HG02981 (cell line): ENCODE measurements around the gene ITM2C.

ENCODE experiments used
- ATAC-seq: cut with Tn5 transposase; IDR thresholded peaks from one replicate; pipeline ENCODE4 v1.9.1; 2021; ENCODE audit warnings: mild to moderate bottlenecking, moderate library complexity; ENCODE audit not compliant: unreplicated experiment

ITM2C gene

DNA sequence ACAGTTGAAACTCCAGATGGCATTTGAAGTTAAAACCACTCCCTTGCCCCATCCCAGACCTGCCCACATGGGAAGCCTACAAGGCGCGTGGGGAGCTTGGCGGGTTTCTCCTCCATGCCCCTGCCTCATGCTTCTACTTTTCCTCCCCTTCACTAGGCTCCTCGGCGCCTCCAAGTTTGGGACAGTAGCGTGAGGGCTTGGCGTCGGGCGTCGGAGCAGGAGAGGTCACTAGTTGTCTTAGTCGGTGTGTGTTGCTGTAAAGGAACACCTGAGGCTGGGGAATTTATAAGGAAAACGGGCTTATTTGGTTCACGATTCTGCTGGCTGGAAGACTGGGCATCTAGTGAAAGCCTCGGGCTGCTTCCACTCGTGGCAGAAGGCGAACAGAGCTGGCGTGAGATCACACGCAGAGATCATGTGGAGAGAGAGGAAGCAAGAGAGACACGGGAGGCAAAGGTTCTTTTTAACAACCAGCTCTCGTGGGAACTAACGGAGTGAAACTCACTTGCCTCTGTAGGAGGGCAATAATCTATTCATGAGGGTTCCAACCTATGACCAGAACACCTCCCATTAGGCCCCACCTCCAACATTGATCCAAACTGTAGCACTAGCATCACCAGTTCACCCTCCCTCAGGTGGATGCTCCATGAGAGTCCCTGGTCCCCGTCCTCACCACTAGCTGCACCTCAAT, 25.3 kb downstream of the ITM2C start:
- no peak for ATAC-seq

DNA sequence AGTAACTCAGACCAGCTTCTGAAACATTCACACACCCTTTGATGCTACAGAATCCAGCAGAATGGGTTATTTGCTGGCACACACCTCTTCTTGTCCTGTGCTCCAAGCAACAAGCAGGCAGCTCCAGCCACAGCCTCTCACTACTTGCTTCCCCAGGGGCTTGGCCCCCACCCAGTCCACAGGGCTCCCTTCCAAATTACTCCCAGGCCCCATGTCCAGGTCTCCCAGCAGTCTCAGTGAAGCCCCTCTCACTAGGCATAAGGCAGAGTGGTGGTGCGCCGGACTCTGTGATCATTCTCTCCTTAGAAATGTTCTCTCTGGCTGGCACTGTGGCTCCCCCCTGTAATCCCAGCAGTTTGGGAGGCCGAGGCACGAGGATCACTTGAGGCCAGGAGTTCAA, 25.9 kb downstream of the ITM2C start:
- no peak for ATAC-seq

DNA sequence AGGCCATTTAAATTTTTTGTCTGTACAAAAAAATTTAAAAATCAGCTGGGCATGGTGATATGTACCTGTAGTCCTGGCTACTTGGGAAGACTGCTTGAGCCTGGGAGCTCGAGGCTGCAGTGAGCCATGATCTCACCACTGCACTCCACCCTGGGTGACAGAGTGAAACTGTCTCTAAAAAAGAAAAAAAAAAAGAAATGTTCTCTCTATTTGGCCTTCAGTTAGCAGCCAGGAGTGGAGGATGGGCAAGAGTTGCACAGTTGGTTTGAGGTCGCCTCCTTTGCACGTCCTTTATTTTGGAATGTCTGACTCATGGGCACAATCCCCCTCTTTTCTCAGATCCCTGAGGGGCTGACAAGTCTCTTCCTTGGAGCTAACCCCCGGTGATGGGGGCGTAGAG, 26.3 kb downstream of the ITM2C start:
- no peak for ATAC-seq

GRCh38 chr2:230891509-230891908, 26.8 kb downstream of the ITM2C start:
- no peak for ATAC-seq

- ATAC-seq: no peak
Observed at GRCh38 chr2:230893338-230893737, 28.6 kb downstream of the ITM2C start.

DNA sequence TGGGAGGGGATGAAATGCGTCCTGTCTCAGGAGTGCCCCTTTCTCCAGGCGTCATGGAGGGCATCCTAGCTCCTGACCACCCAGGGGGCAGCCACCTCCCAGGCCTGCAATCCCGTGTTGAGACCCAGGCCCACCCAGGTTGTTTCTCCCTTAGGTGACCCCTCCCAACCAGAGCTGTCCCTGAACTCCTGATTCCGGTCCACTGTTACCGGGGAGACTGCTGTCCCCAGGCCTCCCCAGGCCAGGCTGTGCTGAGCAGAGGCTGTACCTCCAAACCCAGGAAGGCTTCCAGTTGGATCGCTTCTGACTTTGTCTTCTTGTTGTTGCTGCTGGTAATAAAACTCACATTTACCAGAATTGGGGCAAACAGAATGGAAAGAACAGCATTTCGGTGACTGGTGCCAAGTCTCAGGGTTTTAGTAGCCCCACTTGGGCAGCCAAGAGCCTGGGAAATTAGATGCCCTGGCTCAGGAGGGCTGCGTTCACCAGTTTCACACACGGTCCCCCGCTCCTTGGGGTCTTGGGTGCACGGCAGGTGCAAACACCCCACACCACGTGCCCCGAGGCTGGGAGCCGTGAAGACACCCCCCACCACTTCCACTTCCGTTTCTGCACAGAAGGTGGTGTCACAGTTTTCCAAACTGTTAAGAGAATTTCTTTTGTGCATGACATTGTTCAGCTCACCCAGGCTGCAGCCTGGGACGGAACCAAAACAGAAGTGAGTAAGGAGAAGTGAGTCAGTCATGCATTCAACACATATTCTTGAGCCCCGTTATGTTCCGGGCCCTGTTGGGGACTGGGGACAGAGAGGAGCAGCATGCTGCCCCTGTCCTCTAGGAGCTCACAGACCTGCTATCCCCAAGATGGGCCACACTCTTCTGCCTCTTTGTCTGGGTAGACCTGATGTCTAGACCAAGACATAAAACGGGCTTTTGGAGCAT, 29.4 kb downstream of the ITM2C start:
- ATAC-seq: no peak

DNA sequence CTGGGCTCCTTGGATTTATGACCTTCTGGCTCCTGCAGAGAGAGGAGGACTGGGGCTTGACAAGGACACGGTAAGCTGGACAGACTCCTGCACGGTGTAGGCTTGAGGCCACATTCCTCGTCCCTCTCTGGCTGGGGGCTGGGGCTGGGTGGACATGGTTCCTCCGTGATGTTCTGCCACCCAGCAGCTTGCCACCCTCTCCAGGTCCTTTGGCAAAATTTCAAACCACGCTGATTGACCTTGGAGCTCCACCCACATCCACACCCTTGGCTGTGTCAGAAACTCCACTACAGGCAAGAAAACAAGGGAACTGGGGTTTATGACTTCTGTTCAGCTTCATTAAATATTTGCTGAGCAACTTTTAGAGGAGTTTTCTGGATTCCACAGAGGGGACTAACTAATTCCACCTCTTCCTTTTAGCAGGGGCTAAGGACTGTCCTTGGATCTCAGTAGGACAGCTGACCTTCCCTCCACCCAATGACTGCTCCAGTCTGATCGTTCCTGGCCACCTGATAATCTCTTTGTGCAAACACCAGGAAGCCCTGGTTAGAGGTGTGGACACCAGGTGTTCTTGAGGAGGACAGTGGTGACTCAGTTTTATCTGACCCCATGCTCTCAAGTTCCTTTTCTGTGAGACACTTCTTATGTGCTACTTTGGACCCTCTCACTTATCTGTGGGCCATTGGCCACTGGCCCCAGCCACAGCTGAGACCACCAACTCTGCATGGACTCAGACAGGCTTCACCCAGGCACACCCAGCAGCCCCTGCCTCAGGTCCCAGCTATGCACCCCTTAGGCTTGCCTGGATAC, 31.0 kb downstream of the ITM2C start:
- no peak for ATAC-seq

DNA sequence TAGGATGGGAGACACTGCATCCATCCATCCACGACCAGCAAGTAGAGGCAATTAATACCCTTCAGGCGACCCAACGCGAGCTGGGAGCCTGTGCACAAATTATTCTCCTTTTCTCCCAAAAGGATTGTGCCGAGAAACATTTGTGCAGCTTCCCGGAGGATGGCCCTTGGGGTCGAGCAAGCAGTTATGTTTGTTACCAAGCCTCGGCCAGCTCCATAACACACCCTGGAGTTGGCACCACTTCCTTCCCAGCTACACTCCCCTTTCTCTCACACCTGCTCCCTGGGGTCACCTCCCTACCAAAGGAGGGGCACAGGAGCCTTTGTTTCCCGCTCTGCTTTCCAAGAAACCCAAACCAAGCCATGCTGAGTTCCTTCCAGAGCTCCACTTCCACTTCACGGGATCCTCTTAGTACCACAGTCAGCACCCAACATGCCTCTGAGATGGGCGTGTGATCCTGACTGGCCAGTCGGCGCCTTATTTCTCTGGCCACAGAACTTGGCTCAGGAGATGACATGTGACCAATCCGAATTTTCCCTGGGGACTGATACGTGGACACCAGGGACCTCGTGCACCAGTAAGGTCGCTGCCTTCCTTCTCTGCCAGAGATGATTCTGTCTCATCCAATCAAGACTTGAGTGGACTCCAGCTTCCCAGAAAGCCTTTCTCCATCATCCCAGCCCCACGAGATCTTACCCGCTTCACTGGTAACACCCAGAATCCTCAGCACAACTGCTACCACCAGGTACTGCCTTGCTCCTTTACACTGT, 31.8 kb downstream of the ITM2C start:
- no peak for ATAC-seq

- ATAC-seq: no peak
Observed at GRCh38 chr2:230898016-230898712, 33.4 kb downstream of the ITM2C start.

- ATAC-seq: no peak
Observed at GRCh38 chr2:230898713-230899091, 34.0 kb downstream of the ITM2C start.

DNA sequence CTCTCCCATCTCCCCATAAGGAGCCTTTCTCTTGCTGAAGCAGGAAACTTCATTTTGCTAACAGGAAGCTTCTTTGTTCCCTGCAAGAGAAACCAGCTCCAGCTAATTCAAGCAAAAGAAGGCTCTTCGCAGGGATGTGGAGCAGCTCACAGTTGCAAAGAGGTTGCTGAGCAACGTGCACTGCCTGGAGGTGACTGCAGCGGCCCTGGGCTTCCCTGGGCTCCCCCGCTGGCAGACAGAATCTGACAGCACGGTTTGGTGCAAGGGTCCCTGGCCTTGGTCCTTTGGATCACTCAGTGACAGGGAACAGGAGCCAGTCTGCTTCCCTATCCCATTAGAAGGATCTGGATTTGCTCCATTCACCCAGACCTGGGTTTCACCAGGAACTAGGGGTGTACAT, 34.5 kb downstream of the ITM2C start:
- no peak for ATAC-seq

DNA sequence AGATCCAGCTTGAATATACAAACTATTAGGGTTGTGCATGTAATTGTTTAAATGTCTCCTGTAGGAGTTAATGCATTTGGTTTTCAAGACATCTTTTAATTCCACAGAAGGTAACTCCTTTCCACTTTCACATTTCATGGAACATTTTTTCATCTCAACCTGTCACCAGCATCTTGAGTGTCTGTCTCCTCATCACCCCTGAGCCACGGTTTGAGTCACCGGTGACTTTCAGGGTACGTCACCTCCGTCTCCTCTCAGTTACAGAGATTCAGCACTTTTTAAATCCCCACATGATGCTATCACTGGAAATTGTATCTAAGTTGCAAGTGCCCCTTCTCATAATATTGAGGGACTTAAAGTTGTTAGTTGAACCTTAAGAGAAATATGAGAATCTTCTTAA, 35.0 kb downstream of the ITM2C start:
- ATAC-seq: no peak

GRCh38 chr2:230900336-230900995, 35.7 kb downstream of the ITM2C start:
- no peak for ATAC-seq

GRCh38 chr2:230901006-230901405, 36.3 kb downstream of the ITM2C start:
- no peak for ATAC-seq

DNA sequence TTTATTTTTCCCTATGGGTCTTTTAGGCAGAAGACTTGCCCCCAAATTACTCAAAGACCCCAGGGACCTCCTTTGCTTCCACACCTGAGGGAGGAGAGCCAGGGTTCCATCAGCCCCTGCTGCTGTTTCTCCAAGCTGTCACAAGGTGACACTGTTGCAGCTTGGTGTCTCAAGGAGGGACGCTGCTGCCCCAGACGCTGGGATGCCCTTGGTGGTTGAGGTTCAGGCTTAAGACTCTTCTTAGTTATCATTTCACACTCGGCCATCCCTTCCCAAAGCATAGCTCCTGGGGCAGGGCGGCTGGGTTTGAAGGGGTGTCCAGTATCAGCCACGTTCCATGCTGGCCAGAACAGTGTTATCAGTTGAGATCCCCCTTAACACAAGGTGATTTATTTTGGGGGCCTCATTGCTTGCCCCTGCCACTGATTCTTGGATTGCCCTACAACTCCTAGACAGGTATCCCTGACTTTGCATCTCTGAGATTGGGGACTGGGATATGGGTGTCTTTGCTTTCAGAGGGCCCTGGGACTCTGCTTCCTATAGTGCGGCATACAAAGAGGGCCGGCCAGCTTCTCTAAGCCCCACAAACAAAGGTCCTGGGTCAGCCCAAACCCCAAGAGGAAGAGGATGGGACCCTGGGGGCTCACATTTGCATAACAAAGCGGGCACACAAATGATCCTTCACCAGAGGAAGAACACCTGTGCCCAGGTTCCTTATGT, 37.6 kb downstream of the ITM2C start:
- ATAC-seq: peak; percentile 56

DNA sequence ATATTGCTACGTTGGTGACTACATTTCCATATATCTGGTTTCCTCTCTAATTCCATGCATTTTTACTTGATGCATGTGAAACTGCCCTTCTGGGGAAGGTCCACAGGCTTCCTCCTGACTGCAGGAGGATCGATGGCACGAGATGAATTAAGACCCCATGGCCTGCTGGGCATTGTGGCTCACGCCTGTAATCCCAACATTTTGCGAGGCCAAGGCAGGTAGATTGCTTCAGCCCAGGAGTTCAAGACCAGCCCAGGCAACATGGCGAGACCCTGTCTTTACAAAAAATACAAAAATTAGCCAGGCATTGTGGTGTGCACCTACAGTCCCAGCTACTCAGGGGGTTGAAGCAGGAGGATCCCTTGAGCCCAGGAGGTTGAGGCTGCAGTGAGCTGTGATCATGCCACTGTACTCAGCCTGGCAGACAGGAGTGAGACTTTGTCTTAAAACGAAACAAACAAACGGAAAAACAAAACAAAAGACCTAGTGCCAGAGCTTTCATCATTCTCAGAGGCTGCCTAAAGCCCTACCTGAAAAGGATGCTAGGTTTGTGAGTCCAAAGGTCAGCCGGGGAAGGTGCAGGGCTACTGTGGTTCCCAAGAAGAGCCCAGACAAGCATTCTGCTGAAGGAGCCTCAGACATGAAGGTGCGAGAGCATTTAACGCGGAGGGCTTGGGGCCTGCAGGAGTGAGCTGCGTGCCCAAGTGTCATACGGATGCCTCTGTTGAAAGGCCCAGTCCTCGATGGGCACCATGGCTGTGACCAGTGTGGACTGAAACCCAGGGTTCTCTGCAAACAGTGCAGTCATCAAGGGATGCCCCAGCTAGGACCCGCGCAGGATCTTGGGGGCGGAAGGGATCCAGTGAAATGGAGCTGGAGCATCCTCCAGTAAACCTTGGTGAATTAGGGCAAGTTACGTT, 38.7 kb downstream of the ITM2C start:
- no peak for ATAC-seq

- ATAC-seq: no peak
Observed at GRCh38 chr2:230904856-230905447, 40.2 kb downstream of the ITM2C start.
